Neural progenitor cell (in vitro differentiated cells): Measurements from ENCODE around the gene CYTH1.

Experiments used
- CTCF ChIP-seq: fragments of 200-600 bp; sonication (generic); IDR thresholded peaks from 2 replicates; pipeline ENCODE4 v1.5.1; 2017; ENCODE audit warnings: antibody characterized with exemption, mild to moderate bottlenecking
- EZH2phosphoT487 ChIP-seq: fragments of 200-600 bp; sonication (generic); IDR thresholded peaks from 2 replicates; pipeline ENCODE4 v1.6.1; 2017; ENCODE audit warnings: antibody characterized with exemption

- TF ChIP-seq CTCF: no peak
- no peak for TF ChIP-seq EZH2phosphoT487
Measured at GRCh38 chr17:78774956-78775571, 7.0 kb downstream of the CYTH1 start.
